ENCODE data around the gene DPEP2NB. TPM values are rescaled to one million over a fixed set of nuclear protein-coding genes. Genes with fewer than 3 reads are reported as not detected.
"Not testable (repeated sequence)": the region's sequence is repeated elsewhere in the genome, so short reads cannot be mapped to it uniquely, and the experiment has no call there.

DPEP2NB gene
- total and polyA plus RNA-seq, 7 donors = 0.05 TPM; not detected in 6

- WGBS, 3 donors = 57 to 70% (median 66%) methylated on average over 2 of the region's 2 CpGs
- intact Hi-C loops (cut with DNase I) = no loop called here
- H3K27me3 ChIP-seq (ENCODE audit: insufficient read depth in 3 of 3, low read length in 2 of 3) = no peaks in the 10 kb centered on the region
- DNase-seq (no peak), ATAC-seq (peak in 1 of 4 donors; percentile 14)
- H3K36me3 ChIP-seq (ENCODE audit: insufficient read depth in 1 of 2, low read depth in 1 of 2) = no peaks in the 10 kb centered on the region
- no peak for TF ChIP-seq CTCF (IDR thresholded peaks at IDR 0.05)
- H3K4me3 ChIP-seq = peak overlapping the region; percentile 4
- H3K4me1 ChIP-seq = no peaks in the 10 kb centered on the region
- H3K9me3 ChIP-seq = no peaks in the 10 kb centered on the region
- peak overlapping the region; percentile 41 for H3K27ac ChIP-seq
Measured at GRCh38 chr16:67999985-68000384, 15.7 kb downstream of the DPEP2NB start.

GRCh38 chr16:67998779-67999688 is 16.7 kb downstream of the DPEP2NB start, which contains the start of gene DPEP2:
TSS of gene DPEP2 (minus strand) at chr16:67999484. CDS start at chr16:67993212, 6,272 bp downstream.
- intact Hi-C loops (cut with DNase I) = not testable (repeated sequence)

GRCh38 chr16:67998231-67998778 is 17.4 kb downstream of the DPEP2NB start:
- DNase-seq; H3K27me3 ChIP-seq (ENCODE audit: insufficient read depth in 3 of 3, low read length in 2 of 3); ATAC-seq; H3K27ac ChIP-seq; H3K9me3 ChIP-seq; H3K4me3 ChIP-seq; H3K36me3 ChIP-seq (ENCODE audit: insufficient read depth in 1 of 2, low read depth in 1 of 2); intact Hi-C loops (cut with DNase I); H3K4me1 ChIP-seq: not testable (repeated sequence)
- 91 to 96% (median 92%) methylated on average over 25 to 36 of the region's 36 CpGs for whole genome bisulfite sequencing, 3 donors

More at GRCh38 chr16:67998779-67999688, 16.7 kb downstream of the DPEP2NB start, which contains the start of gene DPEP2:
- WGBS, 3 donors = 63 to 75% (median 67%) methylated on average over 18 of the region's 18 CpGs
- not testable (repeated sequence) for H3K36me3 ChIP-seq (ENCODE audit: insufficient read depth in 1 of 2, low read depth in 1 of 2); H3K9me3 ChIP-seq; H3K4me1 ChIP-seq; DNase-seq; H3K27me3 ChIP-seq (ENCODE audit: insufficient read depth in 3 of 3, low read length in 2 of 3)
- Histone ChIP-seq H3K27ac (peak within 1 kb of the TSS; percentile 41), H3K4me3 (peak within 1 kb of the TSS; percentile 4)
- ATAC-seq = peak in 3 of 4 donors; percentile 33 to 44 (median 35)

- no peak overlapping the region for H3K27ac ChIP-seq
- intact Hi-C loops (cut with DNase I) = no loop called here
- 85 to 92% (median 88%) methylated on average over 5 of the region's 5 CpGs for WGBS, 3 donors
- H3K4me1 ChIP-seq = peaks cover 15% of the 10 kb centered on the region
- H3K9me3 ChIP-seq = no peaks in the 10 kb centered on the region
- ATAC-seq (no peak), DNase-seq (no peak)
- TF ChIP-seq CTCF (IDR thresholded peaks at IDR 0.05) = no peak
- H3K4me3 ChIP-seq = no peak overlapping the region
- H3K27me3 ChIP-seq (ENCODE audit: insufficient read depth in 3 of 3, low read length in 2 of 3) = no peaks in the 10 kb centered on the region
- peaks cover 0 to under 1% of the 10 kb centered on the region in 2 donors for H3K36me3 ChIP-seq (ENCODE audit: insufficient read depth in 1 of 2, low read depth in 1 of 2)
Measured at GRCh38 chr16:67996666-67997065, 19.0 kb downstream of the DPEP2NB start.

GRCh38 chr16:67995423-67995822 is 20.3 kb downstream of the DPEP2NB start:
- H3K27ac ChIP-seq = no peak overlapping the region
- no peak for TF ChIP-seq CTCF (IDR thresholded peaks at IDR 0.05)
- no peaks in the 10 kb centered on the region for H3K27me3 ChIP-seq (ENCODE audit: insufficient read depth in 3 of 3, low read length in 2 of 3)
- H3K36me3 ChIP-seq (ENCODE audit: insufficient read depth in 1 of 2, low read depth in 1 of 2) = peaks cover 0 to 8% of the 10 kb centered on the region in 2 donors
- ATAC-seq (no peak), DNase-seq (no peak)
- H3K4me3 ChIP-seq = no peak overlapping the region
- 79 to 85% (median 83%) methylated on average over 5 of the region's 5 CpGs for WGBS, 3 donors
- peaks cover 28% of the 10 kb centered on the region for H3K4me1 ChIP-seq
- H3K9me3 ChIP-seq = no peaks in the 10 kb centered on the region
- intact Hi-C loops (cut with DNase I) = no loop called here

- not testable (repeated sequence) for H3K36me3 ChIP-seq (ENCODE audit: insufficient read depth in 1 of 2, low read depth in 1 of 2); ATAC-seq; H3K9me3 ChIP-seq; DNase-seq; H3K27me3 ChIP-seq (ENCODE audit: insufficient read depth in 3 of 3, low read length in 2 of 3)
- peak overlapping the region; percentile 81 for H3K27ac ChIP-seq
- peaks cover 40% of the 10 kb centered on the region for H3K4me1 ChIP-seq
- peak overlapping the region; percentile 64 for H3K4me3 ChIP-seq
- intact Hi-C loops (cut with DNase I) = loop anchor here (5.0 kb wide), 2 partner anchors 68 to 238 kb away; no protein-coding TSS in a partner anchor
- WGBS, 3 donors = 67 to 91% (median 76%) methylated on average over 2 to 5 of the region's 6 CpGs
Measured at GRCh38 chr16:67994040-67994408, 21.7 kb downstream of the DPEP2NB start.

Data from psoas muscle (tissue), 8 donors.